ENCODE data around the gene EEIG1. TPM values are rescaled to one million over a fixed set of nuclear protein-coding genes. Genes with fewer than 3 reads are reported as not detected.

The EEIG1 gene
- total and polyA plus RNA-seq, 2 experiments from 2014 or later, result 11.2 to 22.4 TPM

DNA sequence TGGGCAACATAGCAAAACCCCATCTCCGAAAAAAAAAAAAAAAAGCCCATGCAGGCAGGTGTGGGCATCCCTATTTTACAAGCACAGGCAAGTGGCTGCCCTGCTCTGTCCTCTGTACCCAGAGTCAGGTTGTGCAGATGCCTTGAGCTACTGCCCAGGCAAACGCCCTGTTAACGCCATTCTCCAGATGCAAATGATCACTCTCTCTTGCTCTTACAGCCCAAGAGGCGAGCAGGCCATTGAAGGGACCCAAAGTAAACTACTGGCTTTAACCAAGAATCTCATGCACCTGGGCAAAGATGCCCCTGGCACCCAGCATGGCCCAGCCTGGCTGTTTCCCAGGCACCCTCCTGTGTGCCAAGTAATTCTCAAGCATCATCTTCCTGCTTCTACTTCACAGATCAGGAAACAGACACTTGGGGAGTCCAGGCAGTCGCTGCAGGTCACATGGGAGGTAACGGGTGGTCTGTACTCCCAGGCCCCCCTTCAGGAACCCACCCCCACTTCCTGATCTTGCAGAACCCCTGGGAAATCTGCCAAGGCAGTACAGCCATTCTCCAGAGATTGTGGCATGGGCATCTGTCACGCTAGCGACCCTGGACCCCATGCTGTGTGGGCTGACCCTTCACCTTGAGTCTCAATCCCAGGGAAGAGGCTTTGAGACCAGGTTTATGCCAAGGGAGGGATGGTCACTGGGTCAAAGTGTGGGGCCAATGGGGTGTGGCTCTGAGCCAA, 14.2 kb downstream of the EEIG1 start (continued):
- TF ChIP-seq NANOG (IDR thresholded peaks at IDR 0.05; ENCODE audit: borderline replicate concordance), result no peak
- TF ChIP-seq, protein P1, sequence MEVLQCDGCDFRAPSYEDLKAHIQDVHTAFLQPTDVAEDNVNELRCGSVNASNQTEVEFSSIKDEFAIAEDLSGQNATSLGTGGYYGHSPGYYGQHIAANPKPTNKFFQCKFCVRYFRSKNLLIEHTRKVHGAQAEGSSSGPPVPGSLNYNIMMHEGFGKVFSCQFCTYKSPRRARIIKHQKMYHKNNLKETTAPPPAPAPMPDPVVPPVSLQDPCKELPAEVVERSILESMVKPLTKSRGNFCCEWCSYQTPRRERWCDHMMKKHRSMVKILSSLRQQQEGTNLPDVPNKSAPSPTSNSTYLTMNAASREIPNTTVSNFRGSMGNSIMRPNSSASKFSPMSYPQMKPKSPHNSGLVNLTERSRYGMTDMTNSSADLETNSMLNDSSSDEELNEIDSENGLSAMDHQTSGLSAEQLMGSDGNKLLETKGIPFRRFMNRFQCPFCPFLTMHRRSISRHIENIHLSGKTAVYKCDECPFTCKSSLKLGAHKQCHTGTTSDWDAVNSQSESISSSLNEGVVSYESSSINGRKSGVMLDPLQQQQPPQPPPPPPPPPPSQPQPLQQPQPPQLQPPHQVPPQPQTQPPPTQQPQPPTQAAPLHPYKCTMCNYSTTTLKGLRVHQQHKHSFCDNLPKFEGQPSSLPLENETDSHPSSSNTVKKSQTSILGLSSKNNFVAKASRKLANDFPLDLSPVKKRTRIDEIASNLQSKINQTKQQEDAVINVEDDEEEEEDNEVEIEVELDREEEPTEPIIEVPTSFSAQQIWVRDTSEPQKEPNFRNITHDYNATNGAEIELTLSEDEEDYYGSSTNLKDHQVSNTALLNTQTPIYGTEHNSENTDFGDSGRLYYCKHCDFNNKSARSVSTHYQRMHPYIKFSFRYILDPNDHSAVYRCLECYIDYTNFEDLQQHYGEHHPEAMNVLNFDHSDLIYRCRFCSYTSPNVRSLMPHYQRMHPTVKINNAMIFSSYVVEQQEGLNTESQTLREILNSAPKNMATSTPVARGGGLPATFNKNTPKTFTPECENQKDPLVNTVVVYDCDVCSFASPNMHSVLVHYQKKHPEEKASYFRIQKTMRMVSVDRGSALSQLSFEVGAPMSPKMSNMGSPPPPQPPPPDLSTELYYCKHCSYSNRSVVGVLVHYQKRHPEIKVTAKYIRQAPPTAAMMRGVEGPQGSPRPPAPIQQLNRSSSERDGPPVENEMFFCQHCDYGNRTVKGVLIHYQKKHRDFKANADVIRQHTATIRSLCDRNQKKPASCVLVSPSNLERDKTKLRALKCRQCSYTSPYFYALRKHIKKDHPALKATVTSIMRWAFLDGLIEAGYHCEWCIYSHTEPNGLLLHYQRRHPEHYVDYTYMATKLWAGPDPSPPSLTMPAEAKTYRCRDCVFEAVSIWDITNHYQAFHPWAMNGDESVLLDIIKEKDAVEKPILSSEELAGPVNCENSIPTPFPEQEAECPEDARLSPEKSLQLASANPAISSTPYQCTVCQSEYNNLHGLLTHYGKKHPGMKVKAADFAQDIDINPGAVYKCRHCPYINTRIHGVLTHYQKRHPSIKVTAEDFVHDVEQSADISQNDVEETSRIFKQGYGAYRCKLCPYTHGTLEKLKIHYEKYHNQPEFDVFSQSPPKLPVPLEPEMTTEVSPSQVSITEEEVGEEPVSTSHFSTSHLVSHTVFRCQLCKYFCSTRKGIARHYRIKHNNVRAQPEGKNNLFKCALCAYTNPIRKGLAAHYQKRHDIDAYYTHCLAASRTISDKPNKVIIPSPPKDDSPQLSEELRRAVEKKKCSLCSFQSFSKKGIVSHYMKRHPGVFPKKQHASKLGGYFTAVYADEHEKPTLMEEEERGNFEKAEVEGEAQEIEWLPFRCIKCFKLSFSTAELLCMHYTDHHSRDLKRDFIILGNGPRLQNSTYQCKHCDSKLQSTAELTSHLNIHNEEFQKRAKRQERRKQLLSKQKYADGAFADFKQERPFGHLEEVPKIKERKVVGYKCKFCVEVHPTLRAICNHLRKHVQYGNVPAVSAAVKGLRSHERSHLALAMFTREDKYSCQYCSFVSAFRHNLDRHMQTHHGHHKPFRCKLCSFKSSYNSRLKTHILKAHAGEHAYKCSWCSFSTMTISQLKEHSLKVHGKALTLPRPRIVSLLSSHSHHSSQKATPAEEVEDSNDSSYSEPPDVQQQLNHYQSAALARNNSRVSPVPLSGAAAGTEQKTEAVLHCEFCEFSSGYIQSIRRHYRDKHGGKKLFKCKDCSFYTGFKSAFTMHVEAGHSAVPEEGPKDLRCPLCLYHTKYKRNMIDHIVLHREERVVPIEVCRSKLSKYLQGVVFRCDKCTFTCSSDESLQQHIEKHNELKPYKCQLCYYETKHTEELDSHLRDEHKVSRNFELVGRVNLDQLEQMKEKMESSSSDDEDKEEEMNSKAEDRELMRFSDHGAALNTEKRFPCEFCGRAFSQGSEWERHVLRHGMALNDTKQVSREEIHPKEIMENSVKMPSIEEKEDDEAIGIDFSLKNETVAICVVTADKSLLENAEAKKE (CRISPR knock-in tag; IDR thresholded peaks at IDR 0.05), result no peak

DNA sequence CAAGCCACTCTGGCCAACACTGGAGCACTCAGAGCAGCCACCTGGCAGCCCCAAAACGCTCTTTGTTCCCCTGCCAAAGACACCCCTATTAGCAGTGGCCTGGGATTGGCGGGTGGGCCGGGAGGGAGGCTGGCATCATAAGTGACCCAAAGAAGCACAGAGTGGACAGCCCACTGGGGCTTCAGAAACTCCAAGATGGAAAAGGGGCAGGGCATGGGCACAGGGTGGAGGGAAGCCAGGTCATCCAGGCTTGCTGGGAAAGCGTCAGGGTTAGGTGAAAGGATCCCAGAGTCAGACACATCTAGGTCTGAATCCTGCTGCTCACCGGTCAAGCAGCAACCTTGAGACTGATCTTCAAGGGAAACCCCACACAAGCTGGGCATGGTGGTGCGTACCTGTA, 14.8 kb downstream of the EEIG1 start:
- Histone ChIP-seq H2AFZ (no peak overlapping the region), H3F3A (replicated peaks; ENCODE audit: low read depth) (0 out of 2 replicates have a peak, but pooled peaks cover 5% of the 10 kb centered on the region), H3K27me3 (ENCODE audit: insufficient read depth) (no peaks in the 10 kb centered on the region), H3K4me2 (peak overlapping the region; percentile 55; the same call in 1 of the 2 replicates), H3K79me2 (replicated peaks; ENCODE audit: insufficient read depth) (peaks cover 99% of the 10 kb centered on the region), H4K20me1 (replicated peaks; ENCODE audit: insufficient read depth) (peaks cover 29% of the 10 kb centered on the region), H3K9me2 (ENCODE audit: insufficient read depth) (no peaks in the 10 kb centered on the region), H3K4me1 (ENCODE audit: insufficient read depth) (peaks cover 27% of the 10 kb centered on the region), H3K4me3 (no peak overlapping the region), H3K27ac (ENCODE audit: low read depth) (peak overlapping the region; percentile 92), H3K36me3 (ENCODE audit: insufficient read depth) (no peaks in the 10 kb centered on the region)
- no peak for ATAC-seq
- Mint-ChIP-seq H3K27ac (peak overlapping the region; percentile 95), H3K27me3 (ENCODE audit: insufficient read depth, low read depth, poor library complexity) (peaks cover 22% of the 10 kb centered on the region), H3K4me3 (no peak overlapping the region), H3K36me3 (ENCODE audit: low read depth) (peaks cover 6% of the 10 kb centered on the region; the same call in 2 of the 3 replicates), H3K4me1 (peaks cover 83% of the 10 kb centered on the region), H3K9me3 (no peaks in the 10 kb centered on the region)
- DNase-seq (ENCODE audit: low spot score), result no peak
- TF ChIP-seq ZNF331 (CRISPR knock-in tag; IDR thresholded peaks at IDR 0.05; ENCODE audit: low read depth) (no peak), EZH2 (IDR thresholded peaks at IDR 0.05; ENCODE audit: low read depth, unreplicated experiment) (no peak), ZNF114 (CRISPR knock-in tag; IDR thresholded peaks at IDR 0.05) (no peak), NANOG (IDR thresholded peaks at IDR 0.05; ENCODE audit: borderline replicate concordance) (no peak)
- TF ChIP-seq, protein P2, sequence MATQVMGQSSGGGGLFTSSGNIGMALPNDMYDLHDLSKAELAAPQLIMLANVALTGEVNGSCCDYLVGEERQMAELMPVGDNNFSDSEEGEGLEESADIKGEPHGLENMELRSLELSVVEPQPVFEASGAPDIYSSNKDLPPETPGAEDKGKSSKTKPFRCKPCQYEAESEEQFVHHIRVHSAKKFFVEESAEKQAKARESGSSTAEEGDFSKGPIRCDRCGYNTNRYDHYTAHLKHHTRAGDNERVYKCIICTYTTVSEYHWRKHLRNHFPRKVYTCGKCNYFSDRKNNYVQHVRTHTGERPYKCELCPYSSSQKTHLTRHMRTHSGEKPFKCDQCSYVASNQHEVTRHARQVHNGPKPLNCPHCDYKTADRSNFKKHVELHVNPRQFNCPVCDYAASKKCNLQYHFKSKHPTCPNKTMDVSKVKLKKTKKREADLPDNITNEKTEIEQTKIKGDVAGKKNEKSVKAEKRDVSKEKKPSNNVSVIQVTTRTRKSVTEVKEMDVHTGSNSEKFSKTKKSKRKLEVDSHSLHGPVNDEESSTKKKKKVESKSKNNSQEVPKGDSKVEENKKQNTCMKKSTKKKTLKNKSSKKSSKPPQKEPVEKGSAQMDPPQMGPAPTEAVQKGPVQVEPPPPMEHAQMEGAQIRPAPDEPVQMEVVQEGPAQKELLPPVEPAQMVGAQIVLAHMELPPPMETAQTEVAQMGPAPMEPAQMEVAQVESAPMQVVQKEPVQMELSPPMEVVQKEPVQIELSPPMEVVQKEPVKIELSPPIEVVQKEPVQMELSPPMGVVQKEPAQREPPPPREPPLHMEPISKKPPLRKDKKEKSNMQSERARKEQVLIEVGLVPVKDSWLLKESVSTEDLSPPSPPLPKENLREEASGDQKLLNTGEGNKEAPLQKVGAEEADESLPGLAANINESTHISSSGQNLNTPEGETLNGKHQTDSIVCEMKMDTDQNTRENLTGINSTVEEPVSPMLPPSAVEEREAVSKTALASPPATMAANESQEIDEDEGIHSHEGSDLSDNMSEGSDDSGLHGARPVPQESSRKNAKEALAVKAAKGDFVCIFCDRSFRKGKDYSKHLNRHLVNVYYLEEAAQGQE (IDR thresholded peaks at IDR 0.05; ENCODE audit: unreplicated experiment), result no peak
- TF ChIP-seq, protein P3, sequence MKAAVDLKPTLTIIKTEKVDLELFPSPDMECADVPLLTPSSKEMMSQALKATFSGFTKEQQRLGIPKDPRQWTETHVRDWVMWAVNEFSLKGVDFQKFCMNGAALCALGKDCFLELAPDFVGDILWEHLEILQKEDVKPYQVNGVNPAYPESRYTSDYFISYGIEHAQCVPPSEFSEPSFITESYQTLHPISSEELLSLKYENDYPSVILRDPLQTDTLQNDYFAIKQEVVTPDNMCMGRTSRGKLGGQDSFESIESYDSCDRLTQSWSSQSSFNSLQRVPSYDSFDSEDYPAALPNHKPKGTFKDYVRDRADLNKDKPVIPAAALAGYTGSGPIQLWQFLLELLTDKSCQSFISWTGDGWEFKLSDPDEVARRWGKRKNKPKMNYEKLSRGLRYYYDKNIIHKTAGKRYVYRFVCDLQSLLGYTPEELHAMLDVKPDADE (IDR thresholded peaks at IDR 0.05), result no peak
